B cell (primary cell): ENCODE results near the gene SPACA1.

Experiments used
- CTCF ChIP-seq: fragments of 200-600 bp; IDR thresholded peaks from one replicate; pipeline ENCODE4 v1.8.0; 2022; ENCODE audit warnings: antibody characterized with exemption, mild to moderate bottlenecking
- EZH2 ChIP-seq: IDR thresholded peaks from 2 replicates; pipeline ENCODE4 v1.6.1; 2012; ENCODE audit warnings: borderline replicate concordance, low read depth, mild to moderate bottlenecking, moderate library complexity, low read length; ENCODE audit not compliant: insufficient read depth, poor library complexity, severe bottlenecking

- TF ChIP-seq CTCF (no peak), EZH2 (no peak)
These were observed 67.7 kb downstream of the SPACA1 start for GRCh38 chr6:88115307-88115706.
